ENCODE results near the gene ZNF611.

DNA sequence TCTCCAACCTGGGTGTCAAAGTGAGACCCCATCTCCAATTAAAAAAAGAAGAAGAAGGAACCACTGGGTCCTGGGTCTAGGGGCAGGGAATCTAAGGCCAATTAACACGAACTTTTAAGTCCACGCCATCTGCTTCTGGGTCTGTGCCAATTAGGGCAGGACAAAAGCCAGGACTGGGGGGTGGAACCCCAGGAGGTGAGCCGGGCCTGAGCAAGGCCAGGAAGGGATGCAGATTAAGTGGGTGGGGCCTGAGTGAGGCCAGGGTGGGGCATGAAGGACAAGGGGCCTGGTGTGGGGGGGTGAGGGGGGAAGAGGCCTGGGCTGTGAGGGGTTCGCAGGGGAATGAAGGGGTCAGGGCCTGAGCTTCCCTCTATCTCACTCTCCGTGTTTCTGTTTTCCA lies 70.4 kb downstream of the ZNF611 start:
- TF ChIP-seq EZH2 (IDR thresholded peaks at IDR 0.05; ENCODE audit: insufficient read depth, poor library complexity, severe bottlenecking), result no peak
- TF ChIP-seq EZH2phosphoT487 (IDR thresholded peaks at IDR 0.05; ENCODE audit: insufficient read depth, low read depth), result no peak

Data from GM23248 (cell line).